Body of pancreas (tissue), 4 donors: ENCODE results near the gene CYGB. TPM values are rescaled to one million over a fixed set of nuclear protein-coding genes. Genes with fewer than 3 reads are reported as not detected.
"Not testable (repeated sequence)": the region's sequence is repeated elsewhere in the genome, so short reads cannot be mapped to it uniquely, and the experiment has no call there.

Experiments
- ATAC-seq: fragments of 150-250 bp; one replicate; pipeline ENCODE4 v1.9.1; 2016
- DNase-seq, 4 donors: peaks; one replicate each; pipeline ENCODE4 v3.0.0-alpha.2; 2019
- H3K27ac ChIP-seq, 4 donors: fragments of 200-600 bp; sonication (generic); 1 replicate in 3 of 4; 2 replicates in 1 of 4; pipeline versions ENCODE4 v1.5.1 to v1.6.1; 2016 to 2019; ENCODE audit warnings: mild to moderate bottlenecking in 1 of 4, mixed read lengths in 1 of 4, moderate library complexity in 1 of 4
- H3K27me3 ChIP-seq, 2 donors: fragments of 200-600 bp; sonication (generic); one replicate each; pipeline ENCODE4 v1.6.0; 2016; ENCODE audit warnings: mild to moderate bottlenecking in 1 of 2
- H3K36me3 ChIP-seq, 2 donors: fragments of 200-600 bp; sonication (generic); replicated peaks in 1 of 2; 2 replicates each; pipeline ENCODE4 v1.5.1; 2016; ENCODE audit warnings: low read depth in 2 of 2; ENCODE audit not compliant: insufficient read depth in 1 of 2
- H3K4me1 ChIP-seq: fragments of 200-600 bp; sonication (generic); one replicate; pipeline ENCODE4 v1.6.0; 2016
- H3K4me3 ChIP-seq, 2 donors: fragments of 200-600 bp; sonication (generic); 1 replicate in 1 of 2; 2 replicates in 1 of 2; pipeline ENCODE4 v1.5.1; 2016 to 2019
- H3K9me3 ChIP-seq, 3 donors: fragments of 200-600 bp; sonication (generic); 1 replicate in 2 of 3; 2 replicates in 1 of 3; pipeline ENCODE4 v1.5.1; 2016
- CTCF ChIP-seq, 7 experiments: fragments of 450-650 bp in 4 of 7; fragments of 200-600 bp in 3 of 7; sonication (generic) in 3 of 7; IDR thresholded peaks; one replicate each; pipeline ENCODE4 v1.5.1; 2016 to 2019; ENCODE audit warnings: antibody characterized with exemption in 7 of 7
- POLR2A ChIP-seq, 3 donors: fragments of 450-650 bp; IDR thresholded peaks; one replicate each; pipeline ENCODE4 v1.6.1; 2016; ENCODE audit warnings: antibody characterized with exemption in 3 of 3, mild to moderate bottlenecking in 2 of 3
- WGBS, 2 donors: methylation state at CpG; one replicate each; pipeline ENCODE4 v1.1.5; 2017; 5-methylcytosine and 5-hydroxymethylcytosine counted together
- intact Hi-C: fragments of 100-400 bp; cut with DNase I; formaldehyde crosslinking; loops from one replicate; pipeline ENCODE4 v1.15.1; 2023
- total RNA-seq, 2 donors: library from RNA; depleted of rRNA; stranded (reverse); fragments of >200 nt; gene quantifications; one replicate each; pipeline ENCODE4 v1.1.0, GENCODE V29; 2016

CYGB gene
- total RNA-seq, 2 donors from 2014 or later: 9.6 to 21.1 TPM

DNA sequence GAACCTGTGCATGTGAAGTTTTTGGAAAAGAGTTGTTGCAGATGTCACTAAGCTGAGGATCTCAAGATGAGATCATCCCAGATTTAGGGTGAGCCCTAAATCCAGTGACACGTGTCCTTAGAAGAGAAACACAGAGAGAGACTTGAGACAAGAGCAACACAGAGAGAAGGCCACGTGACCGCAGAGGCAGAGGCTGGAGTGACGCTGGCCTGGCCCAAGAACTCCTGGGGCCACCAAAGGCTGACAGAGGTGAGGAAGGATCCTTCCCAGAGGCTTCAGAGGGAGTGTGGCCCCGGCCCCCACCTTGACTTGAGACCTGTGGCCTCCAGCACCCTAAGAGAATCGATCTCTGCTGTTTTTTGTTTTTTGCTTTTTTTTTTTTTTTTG lies 24.2 kb downstream of the CYGB start:
- no peak overlapping the region for H3K27ac ChIP-seq
- H3K27me3 ChIP-seq: no peaks in the 10 kb centered on the region
- DNase-seq (no peak), ATAC-seq (no peak)
- H3K9me3 ChIP-seq: no peaks in the 10 kb centered on the region
- H3K4me3 ChIP-seq: no peak overlapping the region
- H3K4me1 ChIP-seq: peaks cover 7% of the 10 kb centered on the region
- TF ChIP-seq CTCF (IDR thresholded peaks at IDR 0.05): no peak
- 67 to 69% methylated on average over 6 of the region's 6 CpGs for WGBS, 2 donors
- H3K36me3 ChIP-seq: no peaks in the 10 kb centered on the region
- intact Hi-C loops: loop anchor here (5.0 to 10.0 kb wide), 2 partner anchors 111 to 208 kb away; partner anchors contain the start of gene QRICH2

GRCh38 chr17:76512366-76513305 lies 24.9 kb downstream of the CYGB start:
- Histone ChIP-seq H3K9me3 (no peaks in the 10 kb centered on the region), H3K4me3 (no peak overlapping the region), H3K36me3 (no peaks in the 10 kb centered on the region), H3K4me1 (peaks cover 7% of the 10 kb centered on the region), H3K27me3 (no peaks in the 10 kb centered on the region), H3K27ac (no peak overlapping the region)
- intact Hi-C loops: loop anchor here (5.0 to 10.0 kb wide), 2 partner anchors 110 to 208 kb away; partner anchors contain the start of gene QRICH2
- WGBS, 2 donors: 71 to 84% methylated on average over 14 to 22 of the region's 22 CpGs
- TF ChIP-seq POLR2A (IDR thresholded peaks at IDR 0.05): no peak
- TF ChIP-seq CTCF (IDR thresholded peaks at IDR 0.05): no peak
- ATAC-seq: no peak
- no peak for DNase-seq

GRCh38 chr17:76511668-76512365 lies 25.7 kb downstream of the CYGB start:
- intact Hi-C loops: loop anchor here (5.0 to 10.0 kb wide), 2 partner anchors 110 to 207 kb away; partner anchors contain the start of gene QRICH2
- TF ChIP-seq POLR2A (IDR thresholded peaks at IDR 0.05): no peak
- TF ChIP-seq CTCF (IDR thresholded peaks at IDR 0.05): no peak
- DNase-seq: no peak
- H3K27ac ChIP-seq: no peak overlapping the region
- no peaks in the 10 kb centered on the region for H3K36me3 ChIP-seq
- H3K27me3 ChIP-seq: no peaks in the 10 kb centered on the region
- H3K4me3 ChIP-seq: no peak overlapping the region
- 79 to 80% methylated on average over 11 to 13 of the region's 13 CpGs for WGBS, 2 donors
- ATAC-seq: no peak
- H3K4me1 ChIP-seq: peaks cover 7% of the 10 kb centered on the region
- no peaks in the 10 kb centered on the region for H3K9me3 ChIP-seq

- Histone ChIP-seq H3K9me3 (no peaks in the 10 kb centered on the region), H3K27me3 (no peaks in the 10 kb centered on the region), H3K27ac (peak overlapping the region in 1 of 4 donors; percentile 29), H3K36me3 (no peaks in the 10 kb centered on the region), H3K4me1 (peaks cover 14% of the 10 kb centered on the region), H3K4me3 (no peak overlapping the region)
- TF ChIP-seq POLR2A (IDR thresholded peaks at IDR 0.05) (no peak), CTCF (IDR thresholded peaks at IDR 0.05) (no peak)
- WGBS, 2 donors: 9 to 21% methylated on average over 7 to 9 of the region's 9 CpGs
- intact Hi-C loops: loop anchor here (5.0 to 10.0 kb wide), 2 partner anchors 109 to 206 kb away; partner anchors contain the start of gene QRICH2
- DNase-seq (no peak), ATAC-seq (no peak)
These were observed 26.7 kb downstream of the CYGB start for GRCh38 chr17:76510831-76511244.

DNA sequence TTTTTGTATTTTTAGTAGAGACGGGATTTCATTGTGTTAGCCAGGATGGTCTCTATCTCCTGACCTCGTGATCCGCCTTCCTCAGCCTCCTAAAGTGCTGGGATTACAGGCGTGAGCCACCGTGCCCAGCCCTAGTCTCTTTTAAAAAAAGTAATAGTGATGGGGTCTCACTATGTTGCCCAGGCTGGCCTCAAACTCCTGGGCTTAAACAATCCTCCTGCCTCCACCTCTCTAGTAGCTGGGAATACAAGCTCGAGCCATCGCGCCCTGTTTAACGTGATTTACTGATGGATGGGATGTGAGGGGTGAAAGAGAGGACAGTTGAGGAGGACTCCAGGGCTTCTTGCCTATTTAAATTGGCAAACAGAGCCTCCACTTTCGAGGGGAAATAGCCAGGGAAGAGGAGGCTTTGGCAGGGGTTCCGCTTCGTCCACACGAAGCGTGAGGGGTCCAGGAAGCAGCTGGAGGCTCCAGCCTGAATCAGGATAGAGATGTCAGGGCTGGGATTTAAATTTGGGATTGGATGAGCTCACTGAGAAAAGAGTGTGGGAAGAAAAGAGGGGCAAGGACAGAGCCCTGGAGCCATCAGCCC lies 28.9 kb downstream of the CYGB start:
- H3K27ac ChIP-seq, H3K9me3 ChIP-seq, H3K36me3 ChIP-seq, intact Hi-C loops, DNase-seq, H3K4me3 ChIP-seq, H3K27me3 ChIP-seq, ATAC-seq: not testable (repeated sequence)
- H3K4me1 ChIP-seq: peaks cover 14% of the 10 kb centered on the region
- WGBS, 2 donors: 67 to 73% methylated on average over 14 of the region's 14 CpGs
